Natural killer cell (primary cell): Measurements from ENCODE around the gene NPFFR2. TPM values are rescaled to one million over a fixed set of nuclear protein-coding genes. Genes with fewer than 3 reads are reported as not detected.

ENCODE experiments used
- ATAC-seq, 3 donors: fragments of 150-1000 bp in 2 of 3; fragments of 200-7000 bp in 1 of 3; cut with Tn5 transposase; 1 replicate in 1 of 3; 2 replicates in 2 of 3; pipeline ENCODE4 v1.10.0; 2021; ENCODE audit warnings: mild to moderate bottlenecking in 2 of 3, moderate library complexity in 2 of 3
- DNase-seq, 2 donors: peaks; one replicate each; pipeline versions ENCODE4 v3.0.0 to v3.0.0-alpha.2; 2013 to 2021; ENCODE audit warnings: mixed read lengths in 1 of 2
- H3K27ac ChIP-seq: one replicate; pipeline ENCODE4 v1.5.1; 2013; ENCODE audit warnings: mild to moderate bottlenecking, low read length
- H3K27me3 ChIP-seq: one replicate; pipeline ENCODE4 v1.6.1; 2013; ENCODE audit warnings: low read length; ENCODE audit not compliant: control insufficient read depth, insufficient read depth
- H3K36me3 ChIP-seq: one replicate; pipeline ENCODE4 v1.6.1; 2013; ENCODE audit warnings: low read length; ENCODE audit not compliant: control insufficient read depth, insufficient read depth
- H3K4me1 ChIP-seq: one replicate; pipeline ENCODE4 v1.6.1; 2013; ENCODE audit warnings: low read length; ENCODE audit not compliant: control insufficient read depth, insufficient read depth
- H3K4me3 ChIP-seq: one replicate; pipeline ENCODE4 v1.5.1; 2013; ENCODE audit warnings: low read length
- H3K9me3 ChIP-seq: one replicate; pipeline ENCODE4 v1.6.1; 2013; ENCODE audit warnings: low read length; ENCODE audit not compliant: control insufficient read depth, insufficient read depth
- H3K27ac Mint-ChIP-seq, 2 donors: one replicate each; pipeline ENCODE4 v1.8.0; 2022; ENCODE audit warnings: mild to moderate bottlenecking in 2 of 2, mixed read lengths in 2 of 2, moderate library complexity in 1 of 2
- H3K27me3 Mint-ChIP-seq, 2 donors: one replicate each; pipeline ENCODE4 v1.8.0; 2022; ENCODE audit warnings: low read depth in 2 of 2, mixed read lengths in 2 of 2
- H3K36me3 Mint-ChIP-seq: one replicate; pipeline ENCODE4 v1.8.0; 2022; ENCODE audit warnings: mixed read lengths
- H3K4me1 Mint-ChIP-seq, 2 donors: one replicate each; pipeline ENCODE4 v1.8.0; 2022; ENCODE audit warnings: mixed read lengths in 2 of 2
- H3K4me3 Mint-ChIP-seq: one replicate; pipeline ENCODE4 v1.8.0; 2022; ENCODE audit warnings: mild to moderate bottlenecking, moderate library complexity, mixed read lengths
- H3K9me3 Mint-ChIP-seq, 2 donors: one replicate each; pipeline ENCODE4 v1.8.0; 2022; ENCODE audit warnings: mixed read lengths in 2 of 2
- CTCF ChIP-seq: fragments of 200-600 bp; IDR thresholded peaks from one replicate; pipeline ENCODE4 v1.8.0; 2022; ENCODE audit warnings: antibody characterized with exemption
- WGBS: methylation state at CpG from one replicate; pipeline ENCODE4 v1.1.7; 2013; ENCODE audit warnings: missing lambda C conversion rate; ENCODE audit not compliant: insufficient coverage; 5-methylcytosine and 5-hydroxymethylcytosine counted together
- intact Hi-C: fragments of 100-400 bp; cut with micrococcal nuclease; formaldehyde crosslinking; loops from one replicate; pipeline ENCODE4 v1.14.2; 2022
- total RNA-seq, 4 donors: library from RNA; stranded (reverse); fragments of 120-200 nt in 1 of 4; gene quantifications; one replicate each; pipeline versions ENCODE4 v1.2.3 to v1.2.4, GENCODE V29; 2013 to 2022

The NPFFR2 gene
- not detected for total RNA-seq
- not detected for total RNA-seq (2013)

DNA sequence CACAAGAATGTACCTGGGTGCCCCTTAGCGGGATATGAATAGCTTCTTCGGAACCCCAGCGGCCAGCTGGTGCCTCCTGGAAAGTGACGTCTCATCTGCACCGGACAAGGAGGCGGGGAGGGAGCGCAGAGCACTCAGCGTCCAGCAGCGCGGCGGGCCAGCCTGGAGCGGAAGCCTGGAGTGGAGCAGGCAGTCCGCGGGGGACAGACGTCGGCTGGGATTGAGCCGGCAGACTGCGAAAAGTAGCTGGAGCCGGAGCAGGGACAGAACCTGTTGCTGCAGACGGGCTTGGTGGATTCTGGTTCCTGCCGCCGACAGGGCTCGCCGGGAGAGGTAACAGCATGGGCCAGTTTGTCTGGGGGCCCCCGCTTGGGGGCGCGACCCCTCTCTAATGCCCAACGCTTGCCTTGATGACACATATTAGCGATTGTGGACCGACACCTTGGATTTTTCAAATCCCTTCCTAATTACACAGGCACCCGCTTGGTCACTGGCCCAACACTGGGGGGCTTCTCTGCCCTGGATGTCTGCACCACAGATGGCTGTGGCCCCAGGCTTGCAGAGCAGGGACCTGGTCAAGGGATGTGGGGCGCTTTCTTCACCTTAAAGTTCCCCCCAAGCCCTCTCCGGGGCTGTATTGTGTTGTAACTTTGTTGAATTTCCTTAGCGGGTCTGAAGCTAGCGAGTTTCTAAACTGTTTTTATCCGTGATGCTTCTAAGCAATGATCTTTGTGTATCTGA, at the start of gene NPFFR2:
TSS of gene NPFFR2 (plus strand) at position 133 of the 741 bp plus-strand sequence. CDS start 96,592 bp downstream, outside the sequence.
- peaks cover 7% of the 10 kb centered on the region for H3K27me3 ChIP-seq
- ATAC-seq, result no peak

DNA sequence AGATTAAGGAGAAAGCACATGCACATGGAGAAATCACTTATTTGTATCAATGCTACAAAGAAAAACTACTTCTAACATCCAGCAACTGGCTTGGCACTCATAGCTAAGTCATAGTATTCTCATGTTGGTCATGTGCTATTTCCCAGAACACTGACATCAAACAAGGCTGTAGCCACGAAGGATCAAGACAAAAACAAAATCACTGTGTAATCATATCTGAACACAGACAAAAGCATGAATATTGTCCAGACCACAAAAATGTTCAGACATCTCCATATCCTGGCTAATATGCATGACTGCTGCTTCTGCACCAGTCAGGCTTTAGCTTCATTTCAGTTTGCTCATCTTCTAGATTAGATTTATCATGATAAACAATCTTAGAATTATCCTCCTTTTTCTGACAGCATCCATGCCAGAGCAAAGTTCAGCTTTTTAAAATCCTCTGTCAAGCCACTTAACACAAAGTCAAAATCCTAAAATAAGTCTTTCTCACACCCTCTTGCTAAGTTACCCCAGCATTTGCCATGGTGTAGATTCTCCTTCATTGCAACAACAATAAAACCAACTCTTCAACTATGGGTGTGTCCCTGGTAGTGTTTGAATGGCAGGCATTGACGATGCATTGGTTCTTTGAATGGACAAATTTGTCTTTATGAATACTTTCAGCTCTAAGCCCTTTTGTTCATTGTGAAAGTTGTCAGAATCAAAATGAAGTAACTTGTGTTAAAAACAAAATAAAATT, 39.1 kb upstream of the NPFFR2 start:
- Histone ChIP-seq H3K27me3 (no peaks in the 10 kb centered on the region), H3K27ac (no peak overlapping the region), H3K9me3 (peaks cover 7% of the 10 kb centered on the region), H3K36me3 (no peaks in the 10 kb centered on the region), H3K4me3 (no peak overlapping the region), H3K4me1 (no peaks in the 10 kb centered on the region)
- H3K36me3 Mint-ChIP-seq, result peaks cover 7% of the 10 kb centered on the region
- 60% methylated on average over 2 of the region's 2 CpGs for WGBS
- H3K27me3 Mint-ChIP-seq, result no peaks in the 10 kb centered on the region
- H3K9me3 Mint-ChIP-seq, result peaks cover 11 to 15% of the 10 kb centered on the region in 2 donors
- H3K27ac Mint-ChIP-seq, result no peak overlapping the region
- ATAC-seq, result no peak
- H3K4me1 Mint-ChIP-seq, result no peaks in the 10 kb centered on the region
- intact Hi-C loops, result no loop called here
- DNase-seq, result no peak
- TF ChIP-seq CTCF, result no peak
- H3K4me3 Mint-ChIP-seq, result no peak overlapping the region

More for the DNA sequence above, at the start of gene NPFFR2:
- intact Hi-C loops, result no loop called here
- 25% methylated on average over 36 of the region's 36 CpGs for WGBS
- Mint-ChIP-seq H3K9me3 (peaks cover 0 to 11% of the 10 kb centered on the region in 2 donors), H3K36me3 (peaks cover under 1% of the 10 kb centered on the region), H3K4me3 (no peak within 1 kb of the TSS), H3K4me1 (no peaks in the 10 kb centered on the region), H3K27ac (no peak within 1 kb of the TSS), H3K27me3 (peaks cover 0 to 4% of the 10 kb centered on the region in 2 donors)
- no peak for DNase-seq
- Histone ChIP-seq H3K9me3 (no peaks in the 10 kb centered on the region), H3K4me3 (no peak within 1 kb of the TSS), H3K27ac (no peak within 1 kb of the TSS), H3K36me3 (no peaks in the 10 kb centered on the region), H3K4me1 (no peaks in the 10 kb centered on the region)
- TF ChIP-seq CTCF, result no peak

GRCh38 chr4:71994559-71994958, 37.2 kb upstream of the NPFFR2 start:
- no peaks in the 10 kb centered on the region for H3K4me1 Mint-ChIP-seq
- no peaks in the 10 kb centered on the region for H3K27me3 Mint-ChIP-seq
- no peak for ATAC-seq

More at GRCh38 chr4:71994559-71994958, 37.2 kb upstream of the NPFFR2 start:
- no peak overlapping the region for H3K4me3 ChIP-seq
- Mint-ChIP-seq H3K36me3 (peaks cover 7% of the 10 kb centered on the region), H3K9me3 (peaks cover 14 to 25% of the 10 kb centered on the region in 2 donors), H3K4me3 (no peak overlapping the region), H3K27ac (no peak overlapping the region)
- WGBS, result 80% methylated on average over 1 of the region's 1 CpG
- peaks cover 7% of the 10 kb centered on the region for H3K9me3 ChIP-seq
- H3K27me3 ChIP-seq, result no peaks in the 10 kb centered on the region
- no peaks in the 10 kb centered on the region for H3K4me1 ChIP-seq
- H3K36me3 ChIP-seq, result no peaks in the 10 kb centered on the region
- no peak for TF ChIP-seq CTCF
- DNase-seq, result no peak
- H3K27ac ChIP-seq, result no peak overlapping the region
- intact Hi-C loops, result no loop called here
